NB4 (cell line): ENCODE data around the gene MLLT3.
A peak's percentile ranks its signal among the peaks of the same experiment; 100 is the strongest.

ENCODE experiments used
- DNase-seq: peaks from one replicate; pipeline ENCODE4 v3.0.0; 2010; ENCODE audit warnings: low read depth
- H3K4me3 ChIP-seq: one replicate; pipeline ENCODE4 v1.5.1; 2011; ENCODE audit warnings: mild to moderate bottlenecking, low read depth, low read length, moderate library complexity
- MYC ChIP-seq: IDR thresholded peaks from 2 replicates; pipeline ENCODE4 v1.6.1; 2011; ENCODE audit warnings: low read depth, low read length
- POLR2A ChIP-seq: IDR thresholded peaks from 2 replicates; pipeline ENCODE4 v1.6.1; 2011; ENCODE audit warnings: mild to moderate bottlenecking; ENCODE audit not compliant: insufficient read length; ENCODE audit errors: extremely low read depth
- TF ChIP-seq, protein P1 (sequence below): IDR thresholded peaks from one replicate; pipeline ENCODE4 v1.5.1; 2012; ENCODE audit warnings: low read depth, low read length
- TF ChIP-seq, protein P2 (sequence below): IDR thresholded peaks from 2 replicates; pipeline ENCODE4 v1.6.1; 2011; ENCODE audit warnings: low read depth, low read length

MLLT3 gene

DNA sequence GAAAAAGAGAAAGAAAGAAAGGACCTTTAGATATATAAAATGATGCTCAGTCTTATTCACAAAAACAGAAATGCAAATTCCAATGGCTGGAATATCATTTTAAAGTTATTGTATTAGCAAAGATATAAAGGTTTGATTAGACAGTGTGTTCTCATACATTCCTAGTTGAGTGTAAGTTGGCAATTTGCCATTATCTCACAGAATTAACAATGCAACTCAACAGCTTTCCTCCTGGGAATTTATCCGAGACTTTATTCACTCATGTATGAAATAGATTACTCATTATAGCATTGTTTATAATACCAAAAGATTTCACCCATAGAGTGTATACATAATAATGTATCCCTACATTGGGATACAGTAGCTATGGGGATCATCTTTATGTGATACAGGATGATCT is 27.1 kb upstream of the MLLT3 start:
- TF ChIP-seq, protein P1, sequence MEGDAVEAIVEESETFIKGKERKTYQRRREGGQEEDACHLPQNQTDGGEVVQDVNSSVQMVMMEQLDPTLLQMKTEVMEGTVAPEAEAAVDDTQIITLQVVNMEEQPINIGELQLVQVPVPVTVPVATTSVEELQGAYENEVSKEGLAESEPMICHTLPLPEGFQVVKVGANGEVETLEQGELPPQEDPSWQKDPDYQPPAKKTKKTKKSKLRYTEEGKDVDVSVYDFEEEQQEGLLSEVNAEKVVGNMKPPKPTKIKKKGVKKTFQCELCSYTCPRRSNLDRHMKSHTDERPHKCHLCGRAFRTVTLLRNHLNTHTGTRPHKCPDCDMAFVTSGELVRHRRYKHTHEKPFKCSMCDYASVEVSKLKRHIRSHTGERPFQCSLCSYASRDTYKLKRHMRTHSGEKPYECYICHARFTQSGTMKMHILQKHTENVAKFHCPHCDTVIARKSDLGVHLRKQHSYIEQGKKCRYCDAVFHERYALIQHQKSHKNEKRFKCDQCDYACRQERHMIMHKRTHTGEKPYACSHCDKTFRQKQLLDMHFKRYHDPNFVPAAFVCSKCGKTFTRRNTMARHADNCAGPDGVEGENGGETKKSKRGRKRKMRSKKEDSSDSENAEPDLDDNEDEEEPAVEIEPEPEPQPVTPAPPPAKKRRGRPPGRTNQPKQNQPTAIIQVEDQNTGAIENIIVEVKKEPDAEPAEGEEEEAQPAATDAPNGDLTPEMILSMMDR, result no peak
- TF ChIP-seq, protein P2, sequence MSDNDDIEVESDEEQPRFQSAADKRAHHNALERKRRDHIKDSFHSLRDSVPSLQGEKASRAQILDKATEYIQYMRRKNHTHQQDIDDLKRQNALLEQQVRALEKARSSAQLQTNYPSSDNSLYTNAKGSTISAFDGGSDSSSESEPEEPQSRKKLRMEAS, result no peak
- TF ChIP-seq MYC (no peak), POLR2A (no peak)
- DNase-seq, result no peak
- no peak overlapping the region for H3K4me3 ChIP-seq

DNA sequence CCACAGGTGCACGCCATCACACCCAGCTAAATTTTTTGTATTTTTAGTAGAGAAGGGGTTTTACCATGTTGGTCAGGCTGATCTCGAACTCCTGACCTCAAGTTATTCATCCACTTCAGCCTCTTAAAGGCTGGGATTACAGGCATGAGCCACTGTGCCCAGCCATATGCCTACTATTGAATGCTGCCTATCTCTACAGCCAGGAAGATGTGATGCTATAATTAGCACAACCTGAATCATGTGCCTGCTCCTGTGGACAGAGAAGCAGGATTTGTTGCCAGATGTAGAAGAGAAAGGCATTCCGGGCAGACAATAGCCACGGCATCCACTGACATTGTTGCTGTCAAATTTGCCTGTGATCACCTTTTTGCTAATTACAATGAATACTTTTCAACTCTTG is 24.4 kb upstream of the MLLT3 start:
- no peak for DNase-seq
- H3K4me3 ChIP-seq, result no peak overlapping the region
- TF ChIP-seq MYC (no peak), POLR2A (no peak)
- TF ChIP-seq, protein P2, result no peak
- TF ChIP-seq, protein P1, result no peak

DNA sequence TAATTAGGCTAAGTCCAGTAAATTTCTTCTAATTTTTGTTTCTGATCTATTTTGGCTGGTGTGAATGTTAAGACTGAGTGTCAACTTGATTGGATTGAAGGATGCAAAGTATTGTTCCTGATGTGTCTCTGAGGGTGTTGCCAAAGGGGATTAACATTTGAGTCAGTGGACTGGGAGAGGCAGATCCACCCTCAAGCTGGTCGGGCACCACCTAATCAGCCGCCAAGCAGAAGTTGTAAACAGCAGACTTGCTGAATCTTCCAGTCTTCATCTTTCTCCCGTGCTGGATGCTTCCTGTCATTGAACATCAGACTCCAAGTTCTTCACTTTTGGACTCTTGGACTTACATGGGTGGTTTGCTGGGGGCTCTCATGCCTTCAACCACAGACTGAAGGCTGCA is 21.4 kb upstream of the MLLT3 start:
- DNase-seq, result no peak
- TF ChIP-seq MYC (no peak), POLR2A (no peak)
- TF ChIP-seq, protein P1, result no peak
- TF ChIP-seq, protein P2, result no peak
- H3K4me3 ChIP-seq, result no peak overlapping the region

DNA sequence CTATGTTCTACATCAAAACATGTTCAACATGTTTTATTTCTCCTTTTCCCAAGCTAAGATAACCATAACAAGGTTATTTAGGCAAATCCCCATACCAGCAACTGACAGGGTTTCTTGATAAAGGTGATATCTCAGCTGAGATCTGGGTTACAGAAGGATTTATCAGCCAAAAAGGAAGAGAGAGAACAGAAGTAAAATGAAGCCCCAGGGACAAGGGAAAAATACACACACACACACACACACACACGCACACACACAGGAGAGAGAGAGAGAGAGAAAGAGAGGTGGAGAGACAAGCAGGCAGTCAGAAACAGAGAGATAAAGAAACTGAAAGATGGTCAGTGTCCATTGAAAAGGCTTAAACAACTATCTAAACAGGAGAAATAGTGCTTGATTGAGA is 19.7 kb upstream of the MLLT3 start:
- no peak for DNase-seq
- no peak overlapping the region for H3K4me3 ChIP-seq
- TF ChIP-seq, protein P1, result no peak
- TF ChIP-seq POLR2A, result no peak
- TF ChIP-seq, protein P2, result no peak
- TF ChIP-seq MYC, result no peak

DNA sequence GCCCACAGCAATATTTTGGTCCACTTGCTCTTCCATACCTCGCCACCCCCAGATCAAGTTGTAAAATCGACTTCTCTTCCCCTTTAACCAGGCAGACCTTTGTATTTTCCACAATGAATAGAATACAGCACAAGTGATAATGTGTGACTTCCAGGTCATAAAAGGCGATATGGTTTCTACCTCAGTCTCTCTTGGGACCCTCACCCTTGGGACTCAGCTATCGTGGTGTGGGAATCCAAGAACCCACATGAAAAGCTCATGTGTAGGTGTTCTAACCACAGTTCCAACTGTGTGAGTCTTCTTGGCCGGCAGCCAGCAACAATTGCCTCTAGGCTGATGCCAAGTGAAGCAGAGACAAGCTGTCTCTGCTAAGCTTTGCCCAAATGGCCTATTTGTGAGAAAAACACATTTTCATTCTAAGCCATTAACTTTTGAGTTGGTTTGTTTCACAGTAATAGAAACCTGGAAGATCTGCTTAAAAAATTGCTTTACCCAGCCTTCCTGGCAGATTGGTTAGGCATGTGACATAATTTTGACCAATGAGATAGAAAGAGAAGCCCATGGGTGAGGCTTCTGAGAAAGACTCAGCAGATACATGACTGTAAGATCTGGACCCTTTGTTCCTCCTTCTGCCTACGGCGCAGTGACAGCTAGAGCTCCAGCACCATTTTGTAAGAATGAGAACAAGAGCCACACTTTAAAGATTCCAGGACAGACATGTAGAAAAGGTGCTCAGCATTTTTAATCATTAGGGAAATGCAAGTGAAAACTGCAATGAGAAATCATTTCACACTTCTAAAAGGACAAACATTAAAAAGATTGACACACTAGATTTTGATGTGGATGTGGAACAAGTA is 18.3 kb upstream of the MLLT3 start:
- H3K4me3 ChIP-seq, result no peak overlapping the region
- peak; percentile 60 for DNase-seq
- TF ChIP-seq, protein P1, result no peak
